Gastroesophageal sphincter (tissue), 4 donors: Measurements from ENCODE around the gene TOP2B. TPM values are rescaled to one million over a fixed set of nuclear protein-coding genes. Genes with fewer than 3 reads are reported as not detected.
A peak's percentile ranks its signal among the peaks of the same experiment; 100 is the strongest.

Experiments used
- ATAC-seq: fragments of 150-250 bp; one replicate; pipeline ENCODE4 v1.9.1; 2016; ENCODE audit warnings: mild to moderate bottlenecking, moderate library complexity
- H3K27ac ChIP-seq, 4 donors: fragments of 200-600 bp; sonication (generic) in 3 of 4; 1 replicate in 3 of 4; 2 replicates in 1 of 4; pipeline ENCODE4 v1.5.1; 2016 to 2019
- H3K27me3 ChIP-seq: fragments of 200-600 bp; sonication (generic); one replicate; pipeline ENCODE4 v1.5.1; 2019
- H3K36me3 ChIP-seq, 2 donors: fragments of 200-600 bp; sonication (generic); one replicate each; pipeline ENCODE4 v1.5.1; 2019; ENCODE audit warnings: control low read depth in 1 of 2
- H3K4me1 ChIP-seq, 3 donors: fragments of 200-600 bp; sonication (generic); 1 replicate in 2 of 3; 2 replicates in 1 of 3; pipeline ENCODE4 v1.5.1; 2016 to 2019; ENCODE audit warnings: control low read depth in 2 of 3
- H3K4me3 ChIP-seq, 2 donors: fragments of 200-600 bp; sonication (generic); one replicate each; pipeline ENCODE4 v1.5.1; 2019; ENCODE audit warnings: mild to moderate bottlenecking in 1 of 2, moderate library complexity in 1 of 2
- H3K9me3 ChIP-seq, 3 donors: fragments of 200-600 bp; sonication (generic); one replicate each; pipeline ENCODE4 v1.5.1; 2017 to 2019; ENCODE audit warnings: control low read depth in 2 of 3
- CTCF ChIP-seq, 4 experiments: fragments of 200-600 bp in 2 of 4; fragments of 450-650 bp in 2 of 4; sonication (generic) in 1 of 4; IDR thresholded peaks; one replicate each; pipeline ENCODE4 v1.5.1; 2017 to 2019; ENCODE audit warnings: antibody characterized with exemption in 4 of 4, mild to moderate bottlenecking in 2 of 4, moderate library complexity in 2 of 4
- EP300 ChIP-seq: sonication (generic); formaldehyde crosslinking; IDR thresholded peaks from one replicate; pipeline ENCODE4 v1.6.1; 2017; ENCODE audit warnings: antibody characterized with exemption, mild to moderate bottlenecking
- POLR2A ChIP-seq, 2 donors: fragments of 450-650 bp; IDR thresholded peaks; one replicate each; pipeline ENCODE4 v1.6.1; 2017; ENCODE audit warnings: antibody characterized with exemption in 2 of 2, mild to moderate bottlenecking in 2 of 2, moderate library complexity in 1 of 2
- POLR2AphosphoS5 ChIP-seq: sonication (generic); formaldehyde crosslinking; IDR thresholded peaks from one replicate; pipeline ENCODE4 v1.6.1; 2017; ENCODE audit warnings: antibody characterized with exemption
- WGBS, 2 donors: methylation state at CpG; one replicate each; pipeline ENCODE4 v1.1.5; 2018; ENCODE audit warnings: low coverage in 1 of 2; 5-methylcytosine and 5-hydroxymethylcytosine counted together
- total RNA-seq, 4 donors: library from RNA; depleted of rRNA; stranded (reverse); fragments of >200 nt; gene quantifications; one replicate each; pipeline ENCODE4 v1.1.0, GENCODE V29; 2016

Gene TOP2B
- total RNA-seq, 4 donors from 2014 or later, result 109 to 149 (median 127) TPM

GRCh38 chr3:25652921-25653320 lies 11.8 kb downstream of the TOP2B start:
- H3K27me3 ChIP-seq, result no peaks in the 10 kb centered on the region
- TF ChIP-seq CTCF (IDR thresholded peaks at IDR 0.05) (no peak), POLR2AphosphoS5 (no peak), POLR2A (IDR thresholded peaks at IDR 0.05) (no peak), EP300 (no peak)
- no peak for ATAC-seq
- peaks cover 0 to 20% (median 0%) of the 10 kb centered on the region in 3 donors for H3K9me3 ChIP-seq
- no peak overlapping the region for H3K4me3 ChIP-seq
- no peaks in the 10 kb centered on the region for H3K36me3 ChIP-seq
- no peak overlapping the region for H3K27ac ChIP-seq
- WGBS, 2 donors, result 81 to 83% methylated on average over 1 of the region's 1 CpG
- peaks cover 10 to 69% (median 14%) of the 10 kb centered on the region in 3 donors for H3K4me1 ChIP-seq

- TF ChIP-seq CTCF (IDR thresholded peaks at IDR 0.05) (no peak), POLR2AphosphoS5 (no peak), EP300 (no peak), POLR2A (IDR thresholded peaks at IDR 0.05) (no peak)
- Histone ChIP-seq H3K4me3 (no peak overlapping the region), H3K4me1 (peaks cover 3 to 44% (median 9%) of the 10 kb centered on the region in 3 donors), H3K36me3 (peaks cover 0 to 9% of the 10 kb centered on the region in 2 donors), H3K27ac (no peak overlapping the region), H3K9me3 (peaks cover 0 to 20% (median 0%) of the 10 kb centered on the region in 3 donors), H3K27me3 (no peaks in the 10 kb centered on the region)
- 67 to 86% methylated on average over 1 of the region's 1 CpG for WGBS, 2 donors
- ATAC-seq, result no peak
These were observed 15.5 kb downstream of the TOP2B start for GRCh38 chr3:25648925-25649830.

GRCh38 chr3:25648107-25648535 lies 16.6 kb downstream of the TOP2B start:
- 0 to 41% methylated on average over 2 to 3 of the region's 3 CpGs for WGBS, 2 donors
- ATAC-seq, result peak; percentile 51
- no peak overlapping the region for H3K27ac ChIP-seq

GRCh38 chr3:25635038-25635437 lies 29.7 kb downstream of the TOP2B start:
- Histone ChIP-seq H3K36me3 (peaks cover 0 to 59% of the 10 kb centered on the region in 2 donors), H3K9me3 (no peaks in the 10 kb centered on the region), H3K4me3 (no peak overlapping the region), H3K27me3 (no peaks in the 10 kb centered on the region), H3K27ac (no peak overlapping the region), H3K4me1 (no peaks in the 10 kb centered on the region)
- 85 to 95% methylated on average over 3 of the region's 3 CpGs for WGBS, 2 donors
- no peak for TF ChIP-seq EP300
- no peak for TF ChIP-seq POLR2A (IDR thresholded peaks at IDR 0.05)
- no peak for TF ChIP-seq POLR2AphosphoS5
- TF ChIP-seq CTCF (IDR thresholded peaks at IDR 0.05), result no peak
- no peak for ATAC-seq

More at GRCh38 chr3:25648107-25648535, 16.6 kb downstream of the TOP2B start:
- Histone ChIP-seq H3K4me1 (peaks cover 0 to 37% (median 5%) of the 10 kb centered on the region in 3 donors), H3K4me3 (no peak overlapping the region), H3K36me3 (peaks cover 0 to 13% of the 10 kb centered on the region in 2 donors), H3K27me3 (no peaks in the 10 kb centered on the region), H3K9me3 (peaks cover 0 to 20% (median 0%) of the 10 kb centered on the region in 3 donors)
- TF ChIP-seq CTCF (IDR thresholded peaks at IDR 0.05), result peak; percentile 77 to 88 (median 81)
- no peak for TF ChIP-seq EP300

GRCh38 chr3:25633919-25634318 lies 30.8 kb downstream of the TOP2B start:
- no peaks in the 10 kb centered on the region for H3K9me3 ChIP-seq
- TF ChIP-seq CTCF (IDR thresholded peaks at IDR 0.05) (no peak), EP300 (no peak), POLR2A (IDR thresholded peaks at IDR 0.05) (no peak), POLR2AphosphoS5 (no peak)
- H3K27me3 ChIP-seq, result no peaks in the 10 kb centered on the region
- H3K36me3 ChIP-seq, result peaks cover 0 to 69% of the 10 kb centered on the region in 2 donors
- ATAC-seq, result no peak
- H3K4me3 ChIP-seq, result no peak overlapping the region
- whole genome bisulfite sequencing, 2 donors, result 73 to 80% methylated on average over 3 of the region's 3 CpGs
- H3K4me1 ChIP-seq, result no peaks in the 10 kb centered on the region
- H3K27ac ChIP-seq, result no peak overlapping the region
